Measurements from ENCODE around the gene SLC39A10. TPM values are rescaled to one million over a fixed set of nuclear protein-coding genes. Genes with fewer than 3 reads are reported as not detected.
A peak's percentile ranks its signal among the peaks of the same experiment; 100 is the strongest.

SLC39A10 gene
- 10 to 100 TPM; 14.8 to 24.4 (median 20.7) TPM for polyA plus RNA-seq (ENCODE audit: low read depth in 6 of 6)

- peak; percentile 97 for DNase-seq
- Mint-ChIP-seq H3K9me3 (peaks cover 0 to 3% (median 0%) of the 10 kb centered on the region in 7 donors), H3K27ac (peak within 1 kb of the TSS; percentile 99 to 100 (median 100)), H3K27me3 (no peaks in the 10 kb centered on the region), H3K4me3 (peak within 1 kb of the TSS; percentile 93 to 100 (median 99)), H3K36me3 (peaks cover 9 to 13% of the 10 kb centered on the region in 2 donors), H3K4me1 (peaks cover 26 to 62% (median 55%) of the 10 kb centered on the region in 3 donors)
- ATAC-seq (ENCODE audit: low read depth in 2 of 2): peak; percentile 69 to 72
These were observed at the start of gene SLC39A10 for GRCh38 chr2:195656859-195657633. Gene SLC39A10 (plus strand): TSS chr2:195657226. CDS start chr2:195680043, 22,817 bp downstream.

- Mint-ChIP-seq H3K36me3 (peaks cover 0 to 9% of the 10 kb centered on the region in 2 donors), H3K9me3 (no peaks in the 10 kb centered on the region), H3K4me3 (no peak overlapping the region), H3K27ac (peak overlapping the region in 1 of 6 donors; percentile 74), H3K27me3 (no peaks in the 10 kb centered on the region), H3K4me1 (peaks cover 11 to 22% (median 14%) of the 10 kb centered on the region in 3 donors)
- no peak for DNase-seq
- ATAC-seq (ENCODE audit: low read depth in 2 of 2): no peak
These were observed 48.1 kb upstream of the SLC39A10 start for GRCh38 chr2:195608768-195609454.

GRCh38 chr2:195610717-195611116, 46.3 kb upstream of the SLC39A10 start:
- Mint-ChIP-seq H3K4me3 (peak overlapping the region in 1 of 8 donors; percentile 53), H3K4me1 (peaks cover 7 to 21% (median 14%) of the 10 kb centered on the region in 3 donors), H3K36me3 (peaks cover 0 to 7% of the 10 kb centered on the region in 2 donors), H3K27ac (peak overlapping the region in 2 of 6 donors; percentile 3 to 92), H3K27me3 (no peaks in the 10 kb centered on the region), H3K9me3 (no peaks in the 10 kb centered on the region)
- DNase-seq: peak; percentile 17
- peak; percentile 85 to 99 for ATAC-seq (ENCODE audit: low read depth in 2 of 2)

GRCh38 chr2:195612611-195613495, 44.2 kb upstream of the SLC39A10 start:
- Mint-ChIP-seq H3K36me3 (no peaks in the 10 kb centered on the region), H3K27me3 (no peaks in the 10 kb centered on the region), H3K27ac (peak overlapping the region in 1 of 6 donors; percentile 29), H3K4me1 (peaks cover 7 to 21% (median 14%) of the 10 kb centered on the region in 3 donors), H3K9me3 (no peaks in the 10 kb centered on the region), H3K4me3 (no peak overlapping the region)
- no peak for ATAC-seq (ENCODE audit: low read depth in 2 of 2)
- no peak for DNase-seq

GRCh38 chr2:195613922-195614321, 43.1 kb upstream of the SLC39A10 start:
- no peaks in the 10 kb centered on the region for H3K27me3 Mint-ChIP-seq
- ATAC-seq (ENCODE audit: low read depth in 2 of 2): no peak
- H3K27ac Mint-ChIP-seq: peak overlapping the region in 3 of 6 donors; percentile 28 to 66 (median 42)
- peaks cover 7 to 21% (median 18%) of the 10 kb centered on the region in 3 donors for H3K4me1 Mint-ChIP-seq
- H3K36me3 Mint-ChIP-seq: no peaks in the 10 kb centered on the region
- DNase-seq: no peak
- H3K9me3 Mint-ChIP-seq: no peaks in the 10 kb centered on the region
- H3K4me3 Mint-ChIP-seq: no peak overlapping the region

- Mint-ChIP-seq H3K27me3 (no peaks in the 10 kb centered on the region), H3K4me3 (no peak overlapping the region), H3K27ac (no peak overlapping the region), H3K4me1 (peaks cover 0 to 15% (median 6%) of the 10 kb centered on the region in 3 donors), H3K36me3 (no peaks in the 10 kb centered on the region), H3K9me3 (no peaks in the 10 kb centered on the region)
- DNase-seq: no peak
- ATAC-seq (ENCODE audit: low read depth in 2 of 2): no peak
These were observed 37.4 kb upstream of the SLC39A10 start for GRCh38 chr2:195619590-195619989.

GRCh38 chr2:195620501-195620900, 36.5 kb upstream of the SLC39A10 start:
- H3K4me3 Mint-ChIP-seq: no peak overlapping the region
- H3K27ac Mint-ChIP-seq: no peak overlapping the region

GRCh38 chr2:195622966-195623365, 34.1 kb upstream of the SLC39A10 start:
- ATAC-seq (ENCODE audit: low read depth in 2 of 2): no peak
- Mint-ChIP-seq H3K27ac (no peak overlapping the region), H3K4me3 (no peak overlapping the region), H3K36me3 (no peaks in the 10 kb centered on the region), H3K4me1 (peaks cover 10 to 33% (median 18%) of the 10 kb centered on the region in 3 donors), H3K27me3 (no peaks in the 10 kb centered on the region), H3K9me3 (no peaks in the 10 kb centered on the region)
- no peak for DNase-seq

More at GRCh38 chr2:195620501-195620900, 36.5 kb upstream of the SLC39A10 start:
- Mint-ChIP-seq H3K27me3 (no peaks in the 10 kb centered on the region), H3K4me1 (peaks cover 0 to 15% (median 5%) of the 10 kb centered on the region in 3 donors), H3K9me3 (no peaks in the 10 kb centered on the region), H3K36me3 (no peaks in the 10 kb centered on the region)
- no peak for DNase-seq
- no peak for ATAC-seq (ENCODE audit: low read depth in 2 of 2)

- Mint-ChIP-seq H3K27ac (peak overlapping the region in 3 of 6 donors; percentile 17 to 65 (median 61)), H3K4me1 (peaks cover 13 to 18% (median 17%) of the 10 kb centered on the region in 3 donors)
These were observed 30.5 kb upstream of the SLC39A10 start for GRCh38 chr2:195626507-195626906.

GRCh38 chr2:195628666-195629065, 28.4 kb upstream of the SLC39A10 start:
- H3K4me1 Mint-ChIP-seq: peaks cover 24 to 33% (median 33%) of the 10 kb centered on the region in 3 donors
- no peak for ATAC-seq (ENCODE audit: low read depth in 2 of 2)
- no peak overlapping the region for H3K27ac Mint-ChIP-seq
- H3K4me3 Mint-ChIP-seq: no peak overlapping the region
- H3K27me3 Mint-ChIP-seq: no peaks in the 10 kb centered on the region
- no peak for DNase-seq
- H3K36me3 Mint-ChIP-seq: peaks cover 3 to 8% of the 10 kb centered on the region in 2 donors
- no peaks in the 10 kb centered on the region for H3K9me3 Mint-ChIP-seq

More at GRCh38 chr2:195626507-195626906, 30.5 kb upstream of the SLC39A10 start:
- H3K4me3 Mint-ChIP-seq: no peak overlapping the region
- peak in 1 of 2 donors; percentile 53 for ATAC-seq (ENCODE audit: low read depth in 2 of 2)
- H3K9me3 Mint-ChIP-seq: no peaks in the 10 kb centered on the region
- DNase-seq: no peak
- peaks cover 3 to 8% of the 10 kb centered on the region in 2 donors for H3K36me3 Mint-ChIP-seq
- no peaks in the 10 kb centered on the region for H3K27me3 Mint-ChIP-seq

GRCh38 chr2:195632856-195633572, 24.0 kb upstream of the SLC39A10 start:
- H3K36me3 Mint-ChIP-seq: peaks cover 3 to 8% of the 10 kb centered on the region in 2 donors
- peak overlapping the region in 6 of 8 donors; percentile 19 to 77 (median 38) for H3K4me3 Mint-ChIP-seq
- H3K9me3 Mint-ChIP-seq: no peaks in the 10 kb centered on the region
- peaks cover 15 to 32% (median 21%) of the 10 kb centered on the region in 3 donors for H3K4me1 Mint-ChIP-seq
- DNase-seq (peak; percentile 20), ATAC-seq (ENCODE audit: low read depth in 2 of 2) (peak; percentile 54 to 66)
- peak overlapping the region; percentile 82 to 93 (median 88) for H3K27ac Mint-ChIP-seq
- no peaks in the 10 kb centered on the region for H3K27me3 Mint-ChIP-seq

GRCh38 chr2:195633573-195633870, 23.5 kb upstream of the SLC39A10 start:
- H3K4me1 Mint-ChIP-seq: peaks cover 15 to 32% (median 21%) of the 10 kb centered on the region in 3 donors
- no peak for DNase-seq
- peaks cover 3 to 8% of the 10 kb centered on the region in 2 donors for H3K36me3 Mint-ChIP-seq
- H3K9me3 Mint-ChIP-seq: no peaks in the 10 kb centered on the region
- ATAC-seq (ENCODE audit: low read depth in 2 of 2): no peak
- H3K27ac Mint-ChIP-seq: peak overlapping the region; percentile 82 to 93 (median 88)
- peak overlapping the region in 1 of 8 donors; percentile 63 for H3K4me3 Mint-ChIP-seq
- no peaks in the 10 kb centered on the region for H3K27me3 Mint-ChIP-seq
